GM21825 (cell line): ENCODE measurements around the gene AP3D1.

Experiments
- ATAC-seq: cut with Tn5 transposase; IDR thresholded peaks from one replicate; pipeline ENCODE4 v1.9.1; 2021; ENCODE audit warnings: mild to moderate bottlenecking, moderate library complexity; ENCODE audit not compliant: unreplicated experiment

Gene AP3D1

DNA sequence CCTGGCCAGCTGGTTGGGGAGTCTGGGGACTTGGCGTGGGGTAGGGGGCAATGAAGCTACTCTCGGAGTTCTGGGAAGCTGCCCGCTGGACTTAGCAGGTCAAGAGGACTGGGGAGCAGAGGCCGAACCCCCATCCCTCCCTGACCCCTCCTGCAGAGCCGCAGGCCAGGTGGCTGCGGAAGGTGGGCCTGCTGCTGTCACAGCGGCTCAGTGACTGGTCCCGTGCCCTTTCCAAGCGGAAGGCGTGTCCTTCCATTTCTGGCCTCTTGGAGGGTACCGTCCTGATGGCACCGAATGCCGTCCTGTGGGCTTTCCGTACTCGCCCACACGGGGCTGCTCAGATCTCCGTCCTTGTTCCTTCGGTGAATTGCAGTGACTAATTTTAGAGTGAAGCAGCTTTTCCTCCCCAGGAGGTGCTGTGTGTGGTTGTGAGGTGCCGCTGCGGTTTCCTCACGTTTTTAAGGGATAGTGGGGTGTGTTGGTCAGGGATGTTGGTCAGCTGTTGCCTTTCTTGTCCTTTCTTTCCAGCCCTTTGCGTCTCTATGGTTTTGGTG, 33.1 kb upstream of the AP3D1 start:
- ATAC-seq, result no peak

DNA sequence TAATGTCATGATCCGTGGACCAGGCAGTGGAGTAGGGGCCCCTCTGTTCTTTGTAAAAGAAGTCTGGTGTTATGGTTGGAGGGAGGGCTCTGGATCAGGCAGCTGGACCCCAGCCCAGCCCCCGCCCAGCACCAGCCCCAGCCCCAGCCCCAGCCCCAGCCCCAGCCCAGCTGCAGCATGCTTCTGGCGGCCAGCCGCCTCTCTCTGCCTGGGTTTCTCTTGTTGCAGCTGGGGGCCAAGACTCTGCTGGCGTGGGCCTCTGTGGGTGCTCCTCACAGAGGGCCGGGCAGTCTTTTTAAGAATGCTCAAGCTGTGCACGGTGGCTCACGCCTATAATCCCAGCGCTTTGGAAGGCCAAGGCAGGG, 30.2 kb upstream of the AP3D1 start:
- no peak for ATAC-seq

DNA sequence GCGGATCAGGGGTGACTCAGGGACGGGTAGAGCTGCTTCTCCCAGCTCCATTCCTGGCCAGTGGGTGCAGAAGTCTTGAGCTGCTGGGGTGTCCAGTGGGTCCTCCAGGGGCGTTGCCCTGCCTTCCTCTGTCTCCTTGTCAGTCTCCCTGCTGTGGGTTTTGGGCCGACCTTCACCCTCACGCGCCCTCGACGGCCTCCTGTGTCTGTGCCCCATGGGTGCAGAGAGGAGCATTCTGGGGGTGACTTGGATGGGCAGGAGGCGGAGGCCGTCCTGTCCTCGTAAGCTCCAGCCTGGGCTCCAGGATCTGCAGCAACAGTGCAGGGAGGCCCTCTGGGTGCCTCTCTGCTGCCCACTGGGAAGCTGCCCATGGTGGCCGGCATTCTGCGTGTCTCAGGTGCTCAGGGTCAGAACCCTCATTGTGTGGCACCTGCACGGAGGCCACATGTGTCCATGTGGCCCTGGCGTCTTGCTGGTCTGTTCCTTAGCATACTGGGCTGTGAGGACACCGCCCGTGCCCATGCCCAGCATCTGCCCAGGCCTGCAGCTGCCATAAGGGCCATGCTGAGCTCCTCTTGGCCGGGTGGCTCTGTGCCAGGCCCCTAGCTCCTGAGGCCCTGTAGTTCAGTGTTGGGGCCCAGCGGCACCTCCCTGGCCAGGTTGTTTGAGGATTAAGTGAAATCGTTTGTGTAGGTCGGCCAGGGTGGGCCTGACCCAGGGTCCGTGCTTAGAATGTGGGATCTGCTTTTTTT, 29.7 kb upstream of the AP3D1 start:
- no peak for ATAC-seq

DNA sequence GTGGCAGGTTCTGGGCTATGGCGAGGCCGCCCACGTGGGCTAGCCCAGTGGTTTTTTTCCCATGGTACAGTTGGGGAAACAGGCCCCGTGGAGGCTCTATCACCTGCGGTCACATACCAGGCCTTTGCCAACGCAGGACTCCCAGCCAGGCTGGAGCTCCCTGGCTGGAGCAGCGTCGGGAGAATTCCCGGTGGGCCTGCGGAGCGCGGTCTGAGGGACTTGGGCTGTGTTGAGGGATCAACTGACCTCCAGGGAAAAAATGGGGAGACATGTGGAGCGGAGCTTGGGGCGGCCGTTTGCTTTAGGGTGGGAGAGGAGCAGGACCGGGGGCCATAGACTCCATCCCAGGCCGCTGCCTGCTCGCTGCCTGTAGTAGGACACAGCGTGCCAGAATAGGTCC, 28.7 kb upstream of the AP3D1 start:
- ATAC-seq, result no peak

DNA sequence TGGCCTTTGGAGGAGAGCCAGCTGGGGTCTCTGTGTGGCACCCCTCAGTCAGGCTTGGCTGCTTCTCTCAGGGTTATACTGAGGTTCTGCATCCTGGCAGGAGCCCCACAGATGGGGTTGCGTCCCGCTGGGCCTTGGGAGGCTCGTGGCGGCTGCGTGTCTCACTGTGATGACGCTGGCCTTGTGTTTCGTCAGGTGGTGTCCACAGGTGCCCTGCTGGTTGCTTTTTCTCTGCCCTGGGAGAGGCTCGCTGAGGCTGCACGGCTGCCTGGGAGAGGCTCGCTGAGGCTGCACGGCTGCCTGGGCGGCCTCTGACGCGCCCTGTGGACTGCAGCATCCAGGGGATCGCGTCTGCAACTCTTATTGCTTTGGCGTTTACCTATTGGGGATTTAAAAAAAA, 27.7 kb upstream of the AP3D1 start:
- no peak for ATAC-seq

DNA sequence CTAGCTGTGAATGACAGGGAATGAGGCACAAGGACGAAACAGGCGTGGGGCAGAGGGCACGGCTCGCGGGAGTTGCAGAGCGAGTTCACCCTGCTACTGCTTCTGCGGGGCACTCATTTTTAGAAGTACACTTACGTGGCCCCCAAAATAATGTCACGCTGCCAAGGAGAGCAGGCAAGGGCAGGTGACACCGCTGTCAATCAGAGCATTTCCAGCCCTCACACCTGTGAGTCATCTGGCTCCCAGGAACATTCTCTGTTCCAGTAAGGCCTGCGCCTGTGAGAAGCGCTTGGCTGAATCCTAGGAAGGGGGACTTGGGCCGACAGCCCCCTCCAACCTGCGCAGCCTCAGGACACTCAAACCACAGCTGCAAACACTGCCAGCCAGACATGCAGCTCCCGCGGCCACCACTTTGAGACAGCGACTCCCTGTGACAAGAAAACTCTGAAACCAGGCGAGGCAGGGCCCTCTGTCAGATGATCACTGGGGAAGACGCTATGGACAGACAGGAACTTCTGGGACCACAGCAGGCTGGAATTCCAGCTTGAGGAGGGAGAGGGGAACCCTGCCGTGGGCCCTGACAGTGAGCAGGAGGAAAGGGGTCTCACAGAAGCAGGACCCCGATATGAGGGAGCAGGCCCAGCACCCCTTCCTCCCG, 25.1 kb upstream of the AP3D1 start:
- ATAC-seq, result no peak

DNA sequence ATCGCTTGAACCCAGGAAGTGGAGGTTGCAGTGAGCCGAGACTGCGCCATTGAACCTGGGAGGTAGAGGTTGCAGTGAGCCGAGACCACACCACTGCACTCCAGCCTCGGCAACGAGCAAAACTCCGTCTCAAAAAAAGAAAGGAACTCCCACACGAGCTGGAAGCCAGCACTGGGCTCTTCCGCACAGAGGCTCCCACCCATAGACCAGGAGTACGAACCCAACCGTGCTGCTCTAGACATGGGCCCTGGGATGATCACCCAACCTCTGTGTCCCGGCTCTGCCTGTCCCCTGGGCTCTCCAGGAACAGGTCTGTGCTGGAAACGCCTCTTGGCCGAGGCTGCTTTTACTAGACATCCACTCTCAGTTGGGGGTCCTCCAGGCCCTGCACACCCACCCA, 24.4 kb upstream of the AP3D1 start:
- ATAC-seq, result no peak

DNA sequence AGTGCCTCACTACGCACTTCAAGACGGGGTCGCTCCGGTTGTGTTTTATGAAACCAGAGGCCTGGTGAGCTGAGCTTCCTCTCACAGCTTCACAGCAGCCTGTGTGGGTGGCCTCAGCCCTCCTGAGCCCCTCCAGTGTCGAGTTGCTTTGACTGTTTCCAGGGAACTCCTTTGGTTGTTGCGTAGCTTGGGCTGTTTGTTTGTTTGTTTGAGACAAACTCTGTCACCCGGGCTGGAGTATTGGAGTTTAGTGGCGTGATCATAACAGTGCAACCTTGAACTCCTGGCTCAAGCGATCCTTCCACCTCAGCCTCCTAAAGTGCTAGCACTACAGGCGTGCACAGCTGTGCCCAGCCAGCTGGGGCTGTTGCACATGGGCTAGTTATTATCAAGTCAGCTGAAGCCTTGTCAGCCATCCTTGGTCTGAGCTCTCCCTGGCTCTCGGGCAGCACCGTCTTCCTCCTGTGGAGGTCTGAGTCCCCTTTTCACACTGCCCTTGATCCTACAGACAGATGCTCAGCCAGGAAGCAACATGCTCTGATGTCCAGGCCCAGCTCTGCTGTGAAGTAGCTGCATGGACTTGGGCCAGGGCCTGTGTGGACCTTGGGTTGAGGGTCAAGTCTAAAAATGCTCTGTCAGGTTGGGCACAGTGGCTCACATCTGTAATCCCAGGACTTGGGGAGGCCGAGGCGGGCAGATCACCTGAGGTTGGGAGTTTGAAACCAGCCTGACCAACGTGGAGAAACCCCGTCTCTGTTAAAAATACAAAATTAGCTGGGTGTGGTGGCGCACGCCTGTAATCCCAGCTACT, 22.6 kb upstream of the AP3D1 start:
- no peak for ATAC-seq

DNA sequence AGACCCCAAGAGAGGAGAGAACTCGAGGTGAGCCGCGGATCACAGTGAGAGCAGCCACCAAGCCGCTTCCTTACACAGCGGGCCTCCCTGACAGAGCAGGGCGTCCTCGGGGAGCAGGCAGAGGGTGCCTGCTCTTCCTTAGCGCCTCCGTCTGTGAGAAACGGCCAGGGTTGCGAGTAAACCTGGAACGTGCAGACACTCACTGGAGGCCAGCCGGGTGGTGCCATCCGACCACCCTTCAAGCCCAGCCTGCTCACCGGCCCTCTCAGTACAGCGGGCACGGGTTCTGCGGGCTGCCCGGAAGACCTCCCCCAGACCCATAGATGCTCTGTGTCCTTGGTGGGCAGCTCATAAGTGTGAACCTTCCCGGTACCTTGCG, 22.0 kb upstream of the AP3D1 start:
- no peak for ATAC-seq

DNA sequence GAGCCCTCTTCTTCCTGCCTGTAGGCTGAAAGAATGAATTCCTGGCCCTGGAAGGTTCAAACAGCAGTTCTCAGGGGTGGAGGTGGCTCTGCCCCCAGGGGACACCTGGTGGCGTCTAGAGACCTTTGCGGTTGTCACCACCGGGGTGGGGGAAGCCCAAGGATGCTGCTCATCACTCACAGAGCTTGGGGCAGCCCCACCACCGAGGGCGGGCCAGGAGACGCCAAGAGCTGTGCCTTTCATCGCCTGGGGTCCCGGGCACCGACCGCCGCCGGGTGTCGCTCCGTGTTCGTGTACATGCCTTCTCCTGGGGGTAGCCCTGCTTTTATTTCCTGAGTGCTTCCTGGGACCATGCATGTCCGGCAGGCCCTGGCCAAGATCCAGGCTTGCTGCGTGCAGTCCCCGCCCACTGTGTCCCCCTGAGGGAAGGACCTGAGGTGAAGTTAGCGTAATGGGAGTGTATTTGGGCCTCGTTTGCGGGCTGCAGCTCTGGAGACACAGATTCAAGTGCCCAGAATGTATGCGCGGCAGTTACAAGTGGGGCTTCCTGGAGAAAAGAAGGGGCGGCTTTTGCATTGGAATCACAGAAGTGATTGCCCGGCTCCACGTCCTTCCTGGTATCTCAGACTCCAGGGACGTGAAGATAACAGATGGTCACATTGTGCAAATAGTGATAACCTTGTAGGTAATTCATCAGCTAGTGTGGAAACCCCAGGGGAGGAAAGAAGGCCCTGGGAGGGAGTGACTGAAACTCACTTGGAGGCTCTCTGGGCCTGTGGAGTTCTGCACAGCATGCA, 20.2 kb upstream of the AP3D1 start:
- peak; percentile 47 for ATAC-seq

DNA sequence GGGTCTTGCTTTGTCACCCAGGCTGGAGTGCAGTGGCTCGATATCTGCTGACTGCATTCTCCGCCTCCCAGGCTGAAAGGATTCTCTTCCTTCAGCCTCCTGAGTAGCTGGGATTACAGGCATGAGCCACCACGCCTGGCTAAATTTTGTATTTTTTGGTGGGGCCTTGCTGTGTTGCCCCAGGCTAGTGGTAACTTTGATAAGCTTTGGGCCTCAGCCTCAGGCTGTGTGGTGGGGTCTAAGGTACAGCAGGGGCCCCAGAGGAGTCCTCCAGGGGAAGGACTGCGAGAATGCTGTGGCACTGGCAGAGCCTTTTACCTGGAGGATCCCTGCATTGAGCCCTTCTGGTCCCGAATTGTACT, 19.6 kb upstream of the AP3D1 start:
- ATAC-seq, result peak; percentile 8

DNA sequence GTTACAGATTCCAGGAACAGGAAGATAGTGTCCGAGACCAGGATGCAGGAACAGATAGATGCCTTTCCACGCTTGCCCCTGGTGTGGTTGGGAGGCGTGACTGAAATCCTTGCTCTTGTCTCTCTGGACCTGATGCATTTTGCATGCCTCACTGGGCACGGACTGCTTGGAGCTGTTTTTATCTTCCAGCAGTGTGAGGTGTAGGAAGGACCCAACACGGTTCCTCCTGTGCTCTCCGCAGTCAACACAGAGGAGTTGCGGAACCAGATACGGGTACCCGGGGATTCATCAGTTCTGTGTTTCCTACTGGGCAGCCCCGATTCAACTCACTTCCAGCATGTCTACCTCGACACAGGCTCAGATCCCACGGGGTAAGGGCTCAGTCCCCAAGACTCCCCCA, 18.9 kb upstream of the AP3D1 start:
- no peak for ATAC-seq

DNA sequence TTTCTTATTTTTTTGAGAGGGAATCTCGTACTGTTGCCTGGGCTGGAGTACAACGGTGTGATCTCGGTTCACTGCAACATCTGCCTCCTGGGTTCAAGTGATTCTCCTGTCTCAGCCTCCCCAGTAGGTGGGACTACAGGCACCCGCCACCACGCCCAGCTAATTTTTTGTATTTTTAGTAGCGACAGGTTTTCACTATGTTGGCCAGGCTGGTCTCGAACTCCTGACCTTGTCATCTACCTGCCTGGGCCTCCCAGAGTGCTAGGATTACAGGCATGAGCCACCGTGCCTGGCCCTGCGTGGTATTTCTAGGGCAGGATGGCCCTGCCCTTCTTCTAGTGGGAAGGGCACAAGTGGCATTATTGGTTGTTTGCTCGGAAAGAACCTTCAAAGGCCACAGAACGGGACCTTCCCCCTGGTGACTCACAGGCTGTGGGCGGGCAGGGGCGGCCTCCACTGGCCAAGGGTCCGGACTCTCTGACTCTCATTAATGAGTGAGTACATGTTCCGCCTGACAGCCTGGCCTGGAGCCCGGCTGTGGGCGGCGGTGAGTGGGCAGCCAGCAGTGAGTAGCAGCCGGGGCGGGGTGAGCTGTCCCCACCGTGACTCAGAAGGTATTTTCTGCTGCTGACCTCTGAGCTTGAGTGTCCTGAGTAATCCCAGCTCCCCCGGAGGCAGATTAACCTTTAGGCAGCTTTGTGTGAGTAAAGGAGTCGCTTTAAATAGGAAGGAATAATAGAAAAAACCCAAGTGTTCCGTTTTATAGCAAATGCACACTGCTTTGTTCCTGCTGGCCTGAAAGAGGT, 17.5 kb upstream of the AP3D1 start:
- peak; percentile 38 for ATAC-seq

DNA sequence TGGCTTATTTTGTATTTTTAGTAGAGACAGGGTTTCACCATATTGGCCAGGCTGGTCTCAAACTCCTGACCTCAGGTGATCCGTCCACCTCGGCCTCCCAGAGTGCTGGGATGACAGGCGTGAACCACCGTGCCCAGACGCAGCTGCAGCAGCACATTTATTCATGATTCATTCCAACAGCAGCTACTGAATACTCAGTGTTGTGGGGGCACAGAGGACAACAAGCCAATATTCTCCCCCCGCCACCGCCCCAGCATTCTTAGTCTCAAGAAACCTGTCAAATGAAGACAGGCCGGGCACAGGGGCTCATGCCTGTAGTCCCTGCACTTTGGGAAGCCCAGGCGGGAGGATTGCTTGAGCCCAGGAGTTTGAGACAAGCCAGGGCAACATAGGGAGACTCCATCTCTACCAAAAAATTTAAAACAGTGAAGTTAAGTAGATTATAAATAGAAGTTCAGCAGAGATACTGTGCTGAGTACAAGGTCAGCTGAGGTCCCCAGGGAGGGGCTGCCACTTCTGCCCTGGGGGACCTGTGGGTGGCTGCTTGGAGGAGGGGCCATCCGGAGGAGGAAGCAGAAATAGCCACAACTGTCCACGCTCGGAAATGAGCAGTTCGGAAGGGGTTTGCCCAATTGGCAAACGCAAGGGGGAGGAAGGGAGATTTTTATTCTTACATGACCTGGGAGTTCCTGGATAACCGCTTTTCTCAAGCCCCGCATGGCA, 16.7 kb upstream of the AP3D1 start:
- peak; percentile 30 for ATAC-seq

DNA sequence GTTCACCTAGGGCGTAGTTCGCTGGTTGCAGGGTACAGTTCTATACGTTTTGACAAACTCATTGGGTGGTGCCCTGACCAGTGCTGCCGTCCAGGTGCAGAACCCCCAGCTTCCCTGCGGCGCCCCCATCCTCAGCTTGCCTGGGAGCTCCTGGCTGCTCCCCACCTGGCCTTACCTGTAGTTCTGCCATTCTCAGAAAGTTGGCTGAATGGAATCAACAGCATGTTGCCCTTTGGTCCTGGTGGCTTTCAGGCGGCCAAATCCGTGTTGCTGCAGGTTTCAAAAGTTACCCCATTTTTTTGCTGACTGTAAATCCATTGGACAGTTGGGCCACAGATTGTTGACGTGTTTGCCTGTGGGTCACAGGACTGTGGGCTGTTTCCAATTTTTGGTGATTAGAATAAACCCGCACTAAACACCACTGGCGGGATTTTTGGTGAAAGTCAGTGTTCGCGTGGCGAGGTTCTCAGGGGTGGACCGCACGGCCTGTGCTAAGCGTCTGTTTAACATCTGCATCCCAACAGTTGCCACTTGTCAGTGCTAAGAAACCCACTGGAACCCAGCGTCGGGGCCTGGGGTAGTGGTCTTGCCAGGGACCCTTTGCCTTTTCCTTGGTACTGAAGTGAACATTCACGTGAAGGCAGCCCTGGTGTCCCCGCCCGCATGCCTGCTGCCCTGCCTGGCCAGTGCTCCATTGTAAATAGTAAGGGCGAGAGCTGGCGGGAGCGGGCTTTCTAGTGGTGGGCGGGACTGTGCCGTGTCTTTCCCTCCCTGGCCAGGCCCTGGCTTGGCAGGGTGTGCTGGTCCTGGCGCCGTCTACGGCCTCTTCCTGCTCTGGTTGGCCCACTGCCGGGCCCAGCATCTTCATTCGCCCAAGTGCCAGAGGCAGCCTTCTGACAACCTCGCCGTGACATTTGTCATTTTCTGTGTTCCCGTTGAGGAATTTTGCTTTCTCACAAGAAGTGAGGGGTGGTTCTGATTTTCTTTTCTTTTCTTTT, 15.7 kb upstream of the AP3D1 start:
- no peak for ATAC-seq

DNA sequence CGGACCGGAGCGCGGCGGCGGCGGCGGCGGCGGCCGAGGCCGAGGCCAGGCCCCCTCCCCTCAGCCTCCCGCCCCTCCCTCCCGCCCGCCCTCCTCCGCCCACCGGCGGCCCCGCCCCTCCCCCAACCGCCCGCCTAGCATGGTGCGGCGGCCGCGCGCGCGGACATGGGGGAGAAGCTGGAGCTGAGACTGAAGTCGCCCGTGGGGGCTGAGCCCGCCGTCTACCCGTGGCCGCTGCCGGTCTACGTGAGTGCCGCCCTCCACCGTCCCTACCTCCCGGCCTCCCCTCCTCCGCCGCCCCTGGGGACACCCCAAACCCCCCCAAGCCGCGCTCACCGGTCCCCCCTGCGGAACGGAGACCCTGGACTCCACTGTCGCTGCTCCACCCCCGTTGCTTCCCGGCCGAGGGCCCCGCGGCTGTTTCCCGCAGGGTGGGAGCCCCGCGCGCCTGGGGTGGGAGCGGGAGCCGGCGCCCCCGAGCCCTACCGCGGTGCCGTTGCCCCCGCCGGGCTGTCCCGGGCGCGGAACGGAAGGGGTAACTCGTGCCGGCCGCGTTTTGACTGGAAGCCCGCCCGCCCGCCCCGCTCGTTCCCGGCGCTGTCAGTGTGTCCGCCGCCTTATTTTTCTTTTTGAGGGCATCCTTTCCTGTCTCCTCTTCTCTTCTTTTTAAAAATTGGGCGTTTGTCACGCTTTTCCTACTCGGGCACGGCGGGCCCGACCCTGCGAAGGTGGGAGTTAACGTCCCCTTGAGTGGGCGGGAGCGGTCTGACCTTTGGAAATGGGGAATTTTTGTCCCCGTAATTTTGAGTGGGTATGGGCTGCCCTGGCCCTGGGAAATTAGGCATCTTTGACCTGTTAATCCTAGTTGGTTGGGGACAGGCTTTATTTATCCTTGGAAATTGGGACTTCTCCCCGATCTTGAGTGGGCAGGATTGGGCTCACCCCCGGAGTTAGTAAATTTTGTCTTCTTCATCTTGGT, 12.9 kb upstream of the AP3D1 start:
- ATAC-seq, result peak; percentile 8

DNA sequence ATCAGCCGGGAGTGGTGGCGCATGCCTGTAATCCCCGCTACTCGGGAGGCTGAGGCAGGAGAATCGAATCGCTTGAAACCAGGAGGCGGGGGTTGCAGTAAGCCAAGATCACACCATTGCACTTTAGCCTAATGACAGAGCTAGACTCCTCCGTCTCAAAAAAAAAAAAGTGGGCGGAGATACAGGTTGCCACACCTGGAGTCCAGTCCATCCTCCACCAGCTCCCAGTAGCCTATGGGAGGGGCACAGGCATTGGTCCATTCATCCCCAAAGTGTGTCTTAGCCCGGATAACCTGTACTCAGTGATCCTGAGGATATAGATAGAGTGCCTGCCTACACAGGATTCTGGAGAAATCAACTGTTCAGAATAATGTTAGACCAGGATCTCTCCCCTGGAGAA, 9.0 kb upstream of the AP3D1 start:
- ATAC-seq, result no peak
